ACHN (cell line): ENCODE measurements around the gene FBP1.

ENCODE experiments used
- DNase-seq: peaks from one replicate; pipeline ENCODE4 v3.0.0-alpha.2; 2015
- in situ Hi-C: cut with HindIII; loops from 2 replicates; pipeline ENCODE4 v1.10.0; 2017; ENCODE audit warnings: low sequenced_read_pairs, low pct_ligation_motif_present, low pct_unique_long_range_greater_than_20kb

Gene FBP1

GRCh38 chr9:94554439-94555331 is 84.6 kb downstream of the FBP1 start, which contains the start of gene PCAT7:
PCAT7 (plus strand) TSS chr9:94555083.
- in situ Hi-C loops, result no loop called here
- DNase-seq, result peak; percentile 73

GRCh38 chr9:94554078-94554438 is 85.3 kb downstream of the FBP1 start:
- no peak for DNase-seq
- in situ Hi-C loops, result no loop called here
